Right renal pelvis (tissue), 4 donors: ENCODE data around the gene MRTFA. TPM values are rescaled to one million over a fixed set of nuclear protein-coding genes. Genes with fewer than 3 reads are reported as not detected.
"Not testable (repeated sequence)": the region's sequence is repeated elsewhere in the genome, so short reads cannot be mapped to it uniquely, and the experiment has no call there.

Source experiments
- DNase-seq, 4 donors: peaks; one replicate each; pipeline ENCODE4 v3.0.0-alpha.2; 2013; ENCODE audit warnings: low read depth in 4 of 4, low spot score in 3 of 4, missing footprints in 1 of 4
- polyA plus RNA-seq, 4 donors: library from polyadenylated mRNA; unstranded; fragments of 120-200 nt; gene quantifications; one replicate each; pipeline ENCODE4 v1.2.1, GENCODE V29; 2013; ENCODE audit not compliant: insufficient read length in 4 of 4

The MRTFA gene
- polyA plus RNA-seq, 4 donors = 21.9 to 31.0 (median 24.3) TPM

GRCh38 chr22:40661671-40662070 is 25.2 kb upstream of the MRTFA start:
- DNase-seq = no peak

GRCh38 chr22:40660730-40661129 is 24.2 kb upstream of the MRTFA start:
- no peak for DNase-seq

- no peak for DNase-seq
Measured at GRCh38 chr22:40659166-40659565, 22.6 kb upstream of the MRTFA start.

- DNase-seq = not testable (repeated sequence)
Measured at GRCh38 chr22:40656651-40657050, 20.1 kb upstream of the MRTFA start.

- DNase-seq = not testable (repeated sequence)
Measured at GRCh38 chr22:40655941-40656340, 19.4 kb upstream of the MRTFA start.

GRCh38 chr22:40654522-40655167 is 18.1 kb upstream of the MRTFA start:
- DNase-seq = no peak

GRCh38 chr22:40653361-40653760 is 16.8 kb upstream of the MRTFA start:
- no peak for DNase-seq

- peak in 1 of 4 donors; percentile 73 for DNase-seq
Measured at GRCh38 chr22:40651563-40652501, 15.3 kb upstream of the MRTFA start.

GRCh38 chr22:40651057-40651456 is 14.5 kb upstream of the MRTFA start:
- no peak for DNase-seq

- DNase-seq = no peak
Measured at GRCh38 chr22:40648386-40648785, 11.9 kb upstream of the MRTFA start.

GRCh38 chr22:40645579-40646197 is 9.2 kb upstream of the MRTFA start:
- DNase-seq = no peak

- no peak for DNase-seq
Measured at GRCh38 chr22:40642316-40642715, 5.8 kb upstream of the MRTFA start.

- DNase-seq = no peak
Measured at GRCh38 chr22:40641269-40641668, 4.8 kb upstream of the MRTFA start.

- no peak for DNase-seq
Measured at GRCh38 chr22:40638261-40638660, 1.7 kb upstream of the MRTFA start.

GRCh38 chr22:40637183-40638150 is 948 bp upstream of the MRTFA start:
- DNase-seq = no peak

GRCh38 chr22:40635940-40636379 is 559 bp downstream of the MRTFA start:
- DNase-seq = no peak

GRCh38 chr22:40635043-40635939 is 1.2 kb downstream of the MRTFA start:
- no peak for DNase-seq

GRCh38 chr22:40634119-40634903 is 2.2 kb downstream of the MRTFA start:
- no peak for DNase-seq
